CMK (cell line): Measurements from ENCODE around the gene PSAPL1.

Source experiments
- DNase-seq: peaks from one replicate; pipeline ENCODE4 v3.0.0-alpha.2; 2010; ENCODE audit warnings: low read depth

The PSAPL1 gene

GRCh38 chr4:7396186-7396910 is 38.4 kb downstream of the PSAPL1 start:
- DNase-seq: no peak

- DNase-seq: no peak
These were observed 39.1 kb downstream of the PSAPL1 start for GRCh38 chr4:7395645-7396044.

DNA sequence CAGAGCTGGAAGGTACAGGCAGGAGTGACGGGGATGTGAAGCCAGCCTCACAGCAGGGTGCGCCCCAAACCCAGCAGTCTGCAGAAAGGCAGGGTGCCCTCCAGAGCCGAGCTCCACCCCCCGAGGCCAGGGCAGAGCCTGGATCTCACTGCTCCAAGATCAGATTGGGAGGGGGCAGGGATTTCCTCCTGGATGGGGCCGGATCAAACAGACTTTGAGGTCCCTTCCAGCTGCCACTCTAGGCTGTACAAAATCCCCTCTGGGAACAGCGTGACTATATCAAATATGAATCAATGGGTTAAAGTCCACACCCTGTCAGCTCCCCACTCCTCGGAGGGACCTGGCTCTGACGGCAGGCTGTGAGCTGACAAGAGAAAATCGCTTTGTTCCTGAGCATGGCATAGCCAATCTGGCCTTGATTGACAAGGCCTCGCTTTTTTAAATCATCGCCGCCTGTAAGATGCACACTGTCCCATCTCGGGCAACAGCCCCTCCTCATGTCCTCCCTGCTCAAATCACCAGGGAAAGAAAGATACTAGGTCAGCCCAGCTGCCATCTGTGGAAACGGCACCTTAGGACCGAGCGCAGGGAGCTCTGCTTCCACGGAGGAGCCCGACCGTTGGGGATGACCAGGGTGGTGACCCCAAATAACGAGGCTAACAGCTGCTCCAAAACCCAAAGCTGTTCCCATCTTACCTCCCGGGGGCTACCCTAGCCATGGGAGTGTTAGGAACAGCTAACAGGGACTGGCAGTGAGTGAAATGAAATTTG is 39.9 kb downstream of the PSAPL1 start:
- no peak for DNase-seq

- no peak for DNase-seq
These were observed 40.8 kb downstream of the PSAPL1 start for GRCh38 chr4:7393601-7394575.

DNA sequence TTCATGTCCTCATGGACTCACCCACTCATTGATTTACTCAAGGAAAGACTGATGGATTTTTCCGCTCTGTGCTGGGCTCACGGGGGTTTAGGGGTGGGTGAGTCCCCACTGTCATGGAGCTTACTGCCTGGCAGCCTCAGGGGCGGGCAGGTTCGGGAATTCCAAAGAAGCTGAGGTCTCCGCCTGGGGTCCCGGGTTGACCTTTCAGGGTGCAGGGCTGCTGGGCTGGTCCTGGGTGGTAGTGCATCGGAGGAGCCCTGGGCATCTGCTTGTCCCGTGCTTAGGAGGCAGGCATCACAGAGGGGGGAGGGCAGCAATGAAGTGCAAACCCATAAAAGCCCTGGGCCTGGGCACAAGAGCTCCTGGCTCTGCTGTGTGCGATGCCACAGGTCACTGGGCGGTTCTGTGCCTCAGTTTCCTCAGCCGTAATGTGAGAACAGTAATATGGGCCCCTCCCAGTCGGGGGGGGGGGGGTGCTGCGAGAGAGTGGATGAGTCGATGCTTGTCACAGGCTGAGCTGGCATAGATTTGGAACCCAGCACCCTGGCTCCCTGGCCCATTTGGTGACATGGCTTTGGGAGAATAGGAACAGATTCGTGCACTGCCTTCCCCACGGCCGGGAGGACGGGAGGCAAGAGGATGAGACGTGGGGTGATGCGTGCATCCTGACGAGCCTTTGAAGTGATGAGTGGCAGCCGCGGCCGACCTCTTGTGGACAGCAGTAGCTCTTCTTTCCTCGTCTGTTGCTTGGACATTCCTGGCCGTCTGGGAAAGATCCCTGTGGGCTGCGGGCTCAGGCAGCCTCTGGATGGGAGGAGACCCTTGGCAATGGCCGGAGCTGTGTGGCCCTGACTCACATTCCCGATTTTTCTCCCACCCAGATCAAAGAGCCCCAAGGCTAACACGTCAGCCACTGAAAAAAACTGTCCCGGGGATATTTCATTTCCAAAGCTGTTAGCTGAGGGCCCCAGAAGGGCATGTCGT is 42.0 kb downstream of the PSAPL1 start:
- no peak for DNase-seq

DNA sequence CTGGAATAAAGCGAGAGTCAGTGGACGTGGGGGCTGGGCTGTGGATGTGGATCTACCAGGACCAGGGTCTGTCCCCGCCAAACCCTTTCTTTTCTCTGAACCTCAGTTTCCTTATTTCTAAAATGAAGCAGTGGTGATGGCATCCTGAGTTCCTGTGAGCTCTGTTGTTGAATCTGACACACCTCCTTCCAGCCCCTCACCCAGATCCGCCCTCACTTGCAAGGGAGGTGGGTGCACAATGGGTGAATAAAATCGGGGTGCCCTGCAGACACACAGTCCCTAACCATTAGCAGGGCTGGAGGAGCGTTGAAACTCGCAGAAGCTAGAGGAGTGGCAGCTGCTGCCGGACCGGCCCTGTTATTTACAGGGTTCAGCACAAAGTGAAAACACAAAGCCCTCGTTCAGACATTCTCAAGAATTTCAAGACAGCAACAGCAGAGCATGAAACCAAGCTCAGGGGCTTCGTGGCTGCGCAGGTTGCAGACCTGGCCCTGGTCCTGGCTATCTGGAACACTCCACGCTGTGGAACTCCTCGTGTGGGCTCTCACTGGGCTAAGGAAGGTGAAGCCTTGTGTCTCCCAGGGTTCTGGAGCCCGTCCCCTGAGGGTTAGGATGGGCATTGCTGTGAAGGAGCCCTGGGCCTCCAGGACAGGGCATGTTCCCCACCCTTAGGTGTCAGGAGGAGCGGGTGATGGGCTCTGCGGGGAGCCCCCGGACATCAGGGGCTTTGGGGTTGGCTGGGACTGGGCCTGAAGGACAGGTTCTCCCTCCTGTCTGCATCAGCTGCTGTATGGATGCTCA is 42.9 kb downstream of the PSAPL1 start:
- no peak for DNase-seq

DNA sequence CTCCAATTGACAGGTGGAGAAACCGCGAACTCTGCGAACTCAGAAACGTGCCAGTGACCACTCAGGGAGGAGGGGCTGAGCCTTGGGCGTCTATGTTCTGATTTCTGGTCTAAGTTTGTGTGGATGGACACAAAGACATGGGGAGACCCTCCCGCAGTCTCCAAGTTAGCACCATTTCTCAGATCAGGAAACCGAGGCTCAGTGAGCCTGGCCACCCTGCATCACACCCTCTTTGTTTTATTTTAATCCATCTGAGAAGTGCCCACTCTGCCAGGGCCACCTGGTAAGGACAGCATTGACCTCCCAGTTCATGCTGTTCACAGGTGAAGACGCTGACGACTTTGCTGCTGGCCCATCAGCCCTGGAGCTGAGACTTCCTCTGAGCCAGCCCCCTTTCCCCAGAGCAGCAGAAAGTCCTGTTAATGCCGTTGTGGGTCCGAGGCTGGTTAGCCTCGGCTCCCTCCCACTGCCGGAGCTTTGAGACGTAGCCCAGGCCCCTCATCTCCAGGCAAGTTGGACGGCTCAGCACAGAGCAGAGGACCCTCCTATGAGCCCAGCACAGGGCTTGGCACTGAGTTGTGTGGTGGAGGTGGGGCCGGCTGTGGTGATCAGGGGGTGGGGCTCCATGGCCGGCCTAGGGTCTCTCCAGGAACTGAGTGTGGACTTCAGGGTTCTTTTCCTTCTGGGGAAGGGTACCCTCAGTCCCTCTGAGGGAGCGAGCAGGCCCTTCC is 43.7 kb downstream of the PSAPL1 start:
- DNase-seq: no peak

- DNase-seq: no peak
These were observed 44.4 kb downstream of the PSAPL1 start for GRCh38 chr4:7390336-7390735.

DNA sequence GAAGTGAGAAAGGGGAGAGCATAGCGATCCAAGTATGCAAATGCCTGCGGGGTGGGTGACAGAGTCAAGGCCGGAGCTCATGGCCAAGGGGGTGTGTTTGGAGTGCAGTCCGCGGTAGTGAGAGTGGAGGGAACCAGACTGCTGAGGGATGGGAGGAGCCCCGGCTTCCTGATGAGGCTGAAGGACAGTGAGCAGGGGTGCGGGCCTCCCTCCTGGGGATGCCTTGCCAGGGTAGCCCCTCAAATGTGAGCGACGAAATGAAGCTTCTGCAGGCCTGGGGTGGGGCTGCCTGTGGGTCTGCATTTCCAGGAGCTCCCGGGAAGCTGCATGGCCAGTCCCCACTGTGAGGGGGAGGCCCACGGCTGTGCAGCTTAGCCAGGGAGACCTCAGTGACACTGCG is 45.0 kb downstream of the PSAPL1 start:
- DNase-seq: no peak

- DNase-seq: no peak
These were observed 45.5 kb downstream of the PSAPL1 start for GRCh38 chr4:7389101-7389701.

- no peak for DNase-seq
These were observed 46.1 kb downstream of the PSAPL1 start for GRCh38 chr4:7388627-7389026.

GRCh38 chr4:7387925-7388324 is 46.8 kb downstream of the PSAPL1 start:
- no peak for DNase-seq

GRCh38 chr4:7384929-7385890 is 49.5 kb downstream of the PSAPL1 start:
- no peak for DNase-seq

DNA sequence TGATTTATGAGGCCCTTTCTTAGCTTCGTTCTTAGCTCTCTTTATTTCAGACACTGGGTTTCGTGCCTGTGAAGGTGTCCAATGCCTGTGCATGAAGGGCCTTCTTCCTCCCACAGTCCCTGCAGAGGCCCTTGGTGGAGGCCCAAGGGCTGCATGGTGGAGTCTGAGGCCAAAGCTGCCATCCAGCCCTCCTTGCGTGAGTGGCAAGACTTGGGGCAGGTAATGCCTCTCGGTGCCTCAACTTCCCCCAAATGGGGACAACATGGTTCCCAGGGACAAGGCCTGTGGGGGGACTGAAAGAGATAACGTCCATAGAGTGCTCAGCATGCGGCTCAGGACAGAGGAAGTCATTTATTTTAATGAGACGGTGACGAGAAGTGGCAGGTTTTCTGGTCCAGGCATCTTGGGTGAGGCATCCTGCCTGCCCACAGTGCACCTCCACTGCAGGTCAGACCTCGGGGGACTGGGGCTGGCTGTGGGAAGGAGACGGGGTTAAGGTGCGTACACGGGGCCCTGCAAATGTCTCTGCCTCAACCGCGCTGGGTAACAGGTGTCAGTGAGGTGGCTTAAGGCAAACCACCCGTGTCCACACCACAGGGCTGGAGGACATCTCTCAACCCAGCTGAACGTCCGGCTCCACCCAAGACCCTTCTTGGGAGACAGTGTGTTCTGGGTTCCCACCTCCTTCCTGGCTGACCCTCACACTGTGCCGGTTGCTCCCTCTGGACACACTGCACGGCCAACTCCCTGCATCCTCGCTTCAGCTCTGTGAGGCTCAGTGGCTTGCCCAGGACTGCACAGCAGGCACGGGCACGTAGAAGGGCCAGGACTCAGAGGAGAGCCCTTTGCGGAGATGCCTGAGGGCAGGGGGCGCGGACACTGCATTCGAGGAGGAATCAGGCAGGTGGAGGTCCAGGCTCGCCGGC is 50.5 kb downstream of the PSAPL1 start:
- DNase-seq: no peak

DNA sequence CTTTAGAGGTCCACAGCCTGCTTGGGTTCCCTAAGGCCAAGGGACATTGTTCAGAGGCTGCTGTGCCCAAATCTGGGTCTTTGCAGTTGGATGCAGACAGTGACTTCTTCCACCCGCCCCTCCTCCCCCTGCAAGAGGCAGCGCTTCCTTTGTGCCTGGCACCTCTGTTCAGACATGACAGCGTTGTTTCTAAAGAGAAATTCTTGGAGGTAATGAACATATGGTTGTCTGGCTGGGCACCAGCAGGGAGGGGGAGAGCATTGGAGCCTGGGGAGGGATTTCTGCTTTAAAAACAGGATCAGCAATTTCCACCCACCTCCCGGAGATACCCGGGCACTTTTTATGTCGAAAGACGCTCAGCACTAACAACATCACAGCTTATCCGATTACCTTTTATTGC is 51.5 kb downstream of the PSAPL1 start:
- DNase-seq: no peak

DNA sequence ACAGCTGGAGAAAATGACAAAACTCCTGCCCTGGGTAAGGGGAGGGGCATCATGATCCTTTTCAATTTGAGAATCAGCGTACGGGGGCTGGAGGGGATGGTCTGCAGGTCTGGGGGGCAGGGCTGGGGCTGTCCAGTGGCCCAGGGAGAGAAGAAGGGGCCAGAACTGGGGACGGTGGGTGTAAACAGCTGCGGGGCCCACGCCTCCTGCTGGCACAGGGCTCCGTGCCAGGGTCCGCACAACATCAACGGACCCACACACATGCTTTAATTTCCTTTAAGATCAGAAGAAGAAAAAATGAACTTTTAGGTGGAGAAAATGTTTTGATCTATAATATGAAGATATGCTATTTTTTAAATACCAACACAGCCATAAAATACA is 52.1 kb downstream of the PSAPL1 start:
- DNase-seq: no peak
